Limb (tissue), 2 donors: ENCODE data around the gene SLC66A1.

Source experiments
- DNase-seq, 2 donors: peaks; one replicate each; pipeline ENCODE4 v3.0.0-alpha.2; 2016; ENCODE audit errors: extremely low spot score in 2 of 2

The SLC66A1 gene

DNA sequence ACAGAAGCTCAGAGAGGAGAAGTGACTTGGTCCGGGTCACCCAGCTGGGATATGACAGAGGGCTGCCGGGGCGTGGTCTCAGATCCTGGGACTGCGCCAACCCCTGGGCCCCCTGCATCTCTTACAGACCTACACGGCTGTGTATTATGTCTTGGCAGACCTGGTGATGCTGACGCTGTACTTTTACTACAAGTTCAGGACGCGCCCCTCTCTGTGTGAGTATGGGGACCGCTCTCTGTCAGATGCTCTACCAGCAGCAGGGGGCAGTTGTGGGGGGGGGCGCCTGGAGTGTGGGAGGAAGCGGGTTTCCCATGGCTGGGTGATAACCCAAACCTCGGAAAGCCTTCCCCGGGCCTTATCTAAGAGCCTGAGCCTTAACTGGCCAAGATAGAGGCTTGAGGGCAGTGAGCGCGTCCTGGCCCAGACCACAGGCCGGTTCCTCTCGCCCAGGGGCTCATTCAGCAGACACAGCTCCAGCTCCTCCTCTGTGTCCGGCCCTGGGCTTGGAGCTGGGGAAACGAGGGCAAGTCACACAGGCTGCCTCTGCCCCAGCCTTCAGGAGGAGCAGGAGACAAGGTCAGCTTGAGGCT is 13.3 kb downstream of the SLC66A1 start:
- DNase-seq: no peak

GRCh38 chr1:19325958-19326747 is 14.0 kb downstream of the SLC66A1 start:
- DNase-seq: no peak

DNA sequence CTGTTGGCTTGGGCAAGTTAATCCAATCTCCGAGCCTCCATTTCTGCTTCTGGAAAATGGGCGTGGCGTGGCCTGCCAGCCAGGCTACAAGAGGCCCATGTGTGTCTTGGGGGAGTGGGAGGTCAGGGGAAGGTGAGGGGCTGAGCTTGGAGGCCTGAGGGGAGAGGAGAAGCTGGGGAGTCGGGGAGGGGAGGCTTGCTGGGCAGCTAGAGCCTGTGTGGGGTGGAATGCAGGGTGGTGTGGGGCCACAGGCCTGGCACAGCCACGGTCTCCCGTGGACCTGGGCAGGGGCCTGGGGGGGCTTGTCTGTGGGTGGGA is 14.6 kb downstream of the SLC66A1 start:
- no peak for DNase-seq

DNA sequence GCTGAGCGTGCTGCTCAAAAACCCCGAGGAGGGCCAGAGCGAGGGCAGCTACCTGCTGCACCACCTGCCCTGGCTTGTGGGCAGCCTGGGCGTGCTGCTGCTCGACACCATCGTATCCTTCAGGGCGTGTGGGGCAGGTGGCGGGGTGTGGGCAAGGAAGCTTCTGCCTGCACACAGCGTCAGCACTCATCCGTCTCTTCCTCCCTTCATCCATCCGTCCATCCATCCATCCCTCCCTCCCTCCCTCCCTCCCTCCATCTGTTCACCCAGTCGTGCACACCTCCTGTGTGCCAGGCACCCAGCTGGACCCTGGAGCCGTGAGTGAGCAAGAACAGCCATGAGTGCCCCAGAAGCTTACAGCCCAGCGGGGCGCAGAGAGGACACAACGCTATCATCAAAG is 15.2 kb downstream of the SLC66A1 start:
- DNase-seq: no peak

- no peak for DNase-seq
These were observed 15.6 kb downstream of the SLC66A1 start for GRCh38 chr1:19327736-19328135.

GRCh38 chr1:19328486-19328885 is 16.4 kb downstream of the SLC66A1 start:
- DNase-seq: no peak

- DNase-seq: no peak
These were observed 17.1 kb downstream of the SLC66A1 start for GRCh38 chr1:19329188-19329587.

DNA sequence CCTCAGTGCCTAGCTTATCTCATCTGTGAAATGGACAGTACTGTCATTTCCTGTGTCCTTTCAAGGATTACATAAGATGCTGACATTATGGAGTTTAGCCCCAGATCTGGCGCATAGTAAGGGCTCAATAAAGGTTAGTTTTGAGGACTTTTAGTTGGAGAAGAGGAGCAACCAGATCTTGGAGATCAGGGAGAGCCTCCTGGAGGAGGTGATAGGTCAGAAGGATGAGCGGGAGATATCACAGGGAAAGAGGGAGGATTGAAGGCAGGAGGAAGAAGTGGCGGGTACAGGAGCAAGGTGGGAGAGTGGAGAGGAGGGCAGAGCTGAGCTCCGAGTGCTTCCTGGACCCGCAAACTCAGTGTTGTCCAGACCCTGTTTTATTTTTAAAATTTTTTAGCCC is 17.5 kb downstream of the SLC66A1 start:
- DNase-seq: no peak

- DNase-seq: no peak
These were observed 18.5 kb downstream of the SLC66A1 start for GRCh38 chr1:19330449-19331135.

- no peak for DNase-seq
These were observed 19.2 kb downstream of the SLC66A1 start for GRCh38 chr1:19331262-19331878.

GRCh38 chr1:19332832-19333231 is 20.7 kb downstream of the SLC66A1 start:
- no peak for DNase-seq

- DNase-seq: no peak
These were observed 21.6 kb downstream of the SLC66A1 start for GRCh38 chr1:19333587-19334354.

DNA sequence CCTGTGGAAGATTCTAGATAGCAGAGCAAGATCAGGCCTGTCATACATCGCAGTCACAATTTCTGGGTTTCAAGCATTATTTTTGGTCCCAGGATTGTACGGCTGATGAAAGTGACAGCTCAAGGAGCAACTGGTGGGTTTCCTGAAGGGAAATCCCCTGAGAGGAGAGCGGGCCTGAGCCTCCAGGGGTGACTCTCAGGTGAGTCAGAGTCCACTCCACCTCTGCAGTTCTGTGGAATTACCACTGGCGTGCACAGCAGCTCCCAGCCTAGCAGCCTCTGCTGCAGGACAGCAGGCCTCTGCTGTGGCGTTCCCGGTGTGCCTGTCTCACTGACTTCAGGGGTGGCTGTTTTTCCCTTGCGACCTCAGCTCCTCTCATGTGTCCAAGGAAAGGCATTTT is 24.4 kb downstream of the SLC66A1 start:
- DNase-seq: no peak

GRCh38 chr1:19337289-19337688 is 25.2 kb downstream of the SLC66A1 start:
- no peak for DNase-seq

DNA sequence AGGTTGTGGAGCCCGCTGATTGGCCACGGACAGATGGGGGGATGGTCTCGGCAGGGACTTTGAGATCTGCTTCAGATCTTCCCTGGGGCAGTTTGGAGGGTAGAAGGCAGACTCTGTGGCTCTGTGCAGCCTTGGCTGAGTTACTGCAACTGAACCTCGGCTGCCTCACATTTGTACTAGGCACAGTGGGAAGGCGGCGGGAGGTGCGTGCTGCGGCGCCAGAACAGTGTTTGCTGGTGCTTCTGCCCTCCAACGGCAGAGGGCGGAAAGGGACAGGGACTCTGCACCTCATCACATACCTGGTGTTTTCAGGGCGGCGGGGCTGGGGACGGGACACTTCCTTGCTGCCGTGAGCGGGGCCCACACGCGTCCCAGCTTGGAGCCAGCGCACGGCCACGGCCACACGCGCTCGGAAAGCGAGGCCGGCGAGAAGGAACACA is 26.2 kb downstream of the SLC66A1 start:
- peak in 1 of 2 donors; percentile 66 for DNase-seq

- DNase-seq: no peak
These were observed 27.2 kb downstream of the SLC66A1 start for GRCh38 chr1:19339214-19339861.

DNA sequence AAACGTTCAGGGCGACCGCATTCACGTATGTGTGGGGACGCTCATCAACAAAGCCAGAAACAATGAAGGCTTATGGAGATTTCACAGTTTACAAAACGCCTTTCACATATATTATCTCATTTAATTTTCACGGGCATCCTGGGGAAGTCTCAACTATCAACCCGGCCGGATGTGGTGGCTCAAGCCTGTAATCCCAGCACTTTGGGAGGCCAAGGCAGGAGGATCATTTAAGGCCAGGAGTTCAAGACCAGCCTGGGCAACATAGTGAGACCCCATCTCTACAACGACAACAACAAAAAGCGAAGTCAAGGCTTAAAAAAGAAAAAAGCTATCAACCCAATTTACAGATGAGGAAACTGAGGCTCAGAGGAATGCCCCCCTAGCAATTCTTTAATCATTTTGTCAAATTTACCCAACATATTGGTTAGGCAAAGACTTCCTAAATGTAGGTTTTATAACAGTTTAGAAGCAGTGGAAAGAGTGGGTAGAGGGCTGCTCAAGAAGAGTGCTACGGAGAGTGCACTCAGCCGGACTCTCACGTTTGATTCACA is 28.3 kb downstream of the SLC66A1 start:
- no peak for DNase-seq

DNA sequence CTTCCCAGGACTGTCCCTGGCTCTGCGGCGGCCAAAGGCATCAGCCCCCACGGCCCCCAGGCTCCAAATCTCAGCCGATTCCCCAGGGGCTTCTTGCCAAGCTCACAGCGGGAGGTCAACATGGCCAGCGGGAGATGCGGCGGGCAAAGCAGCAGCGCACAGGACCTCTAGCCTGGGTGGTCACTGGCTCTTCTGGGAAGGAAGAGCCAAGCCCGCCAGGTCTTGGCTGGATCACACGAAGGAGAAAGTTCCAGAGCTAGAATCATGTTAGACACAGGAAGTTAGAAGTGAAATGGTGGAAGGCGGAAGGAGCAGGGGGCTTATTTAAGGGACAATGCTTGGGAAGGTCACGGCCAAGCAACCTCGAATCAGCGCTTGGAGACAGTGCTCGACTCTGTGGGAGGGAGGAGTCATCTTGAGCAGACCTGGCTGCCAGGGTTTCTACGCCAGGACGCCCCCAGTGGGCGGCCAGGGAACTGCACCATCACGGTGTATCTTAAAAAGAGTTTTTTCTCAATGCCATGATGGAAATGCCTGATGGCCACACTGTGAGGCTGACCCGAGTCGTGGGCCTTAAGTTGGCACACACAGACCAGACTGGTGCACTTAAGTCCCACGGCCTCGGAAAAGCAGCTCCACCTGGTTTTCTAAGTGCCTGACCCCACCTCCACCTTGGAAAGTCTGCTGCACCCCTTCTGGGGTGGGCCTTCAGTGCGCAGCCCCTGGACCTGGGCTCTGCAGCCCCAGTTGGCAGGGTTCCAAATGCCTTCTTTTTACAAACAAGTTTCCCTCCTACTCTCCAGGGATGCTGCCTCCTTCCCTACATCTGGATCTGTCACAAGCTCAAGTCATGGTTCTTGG is 29.3 kb downstream of the SLC66A1 start:
- DNase-seq: peak; percentile 60 to 83

DNA sequence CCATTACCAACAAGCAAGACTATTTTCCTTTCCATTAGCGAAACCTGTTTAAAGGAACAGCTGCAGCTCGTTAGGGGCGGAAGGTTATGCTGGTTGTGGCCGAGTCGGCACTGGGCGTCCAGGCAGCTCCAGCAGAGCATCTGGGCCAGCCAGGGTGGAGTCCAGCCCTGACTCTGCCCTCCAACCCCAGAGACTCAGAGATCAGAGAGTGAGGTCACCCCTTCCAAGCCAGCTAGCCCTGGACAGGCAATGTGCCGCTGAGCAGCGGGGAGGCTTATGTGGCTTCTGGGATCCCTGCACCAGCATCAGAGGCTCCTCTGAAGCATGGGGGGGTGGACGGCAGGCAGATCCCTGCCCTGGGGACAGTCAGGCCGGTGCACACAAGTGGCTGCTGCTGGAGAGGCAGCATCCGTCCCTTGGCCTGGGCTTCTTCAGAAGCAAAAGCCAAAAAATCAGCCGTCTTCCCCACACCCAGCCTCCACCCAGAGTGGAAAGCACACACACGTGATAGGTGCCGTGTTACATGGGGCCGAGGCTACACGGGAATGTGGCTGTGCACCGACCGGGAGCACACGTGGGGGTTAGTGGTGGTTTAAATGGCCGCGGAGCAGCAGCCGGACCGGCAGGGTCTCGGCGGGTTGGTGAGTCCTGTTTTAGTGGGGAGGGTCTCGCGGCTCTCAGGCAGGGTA is 30.1 kb downstream of the SLC66A1 start:
- DNase-seq: no peak
